SU-DHL-6 (cell line): ENCODE results near the gene PRR7.

Experiments used
- EZH2phosphoT487 ChIP-seq: fragments of 200-600 bp; sonication (generic), shearing (Covaris generic); conservative IDR thresholded peaks from 2 replicates; pipeline ENCODE4 v1.6.1; 2018; ENCODE audit warnings: mild to moderate bottlenecking, antibody characterized with exemption, low read length, moderate library complexity, mixed read lengths
- TF ChIP-seq, protein P1 (sequence below): fragments of 200-600 bp; sonication (generic); IDR thresholded peaks from one replicate; pipeline ENCODE4 v1.5.1; 2017; ENCODE audit warnings: antibody characterized with exemption, mild to moderate bottlenecking, low read length, moderate library complexity; ENCODE audit not compliant: insufficient read depth, poor library complexity, severe bottlenecking

DNA sequence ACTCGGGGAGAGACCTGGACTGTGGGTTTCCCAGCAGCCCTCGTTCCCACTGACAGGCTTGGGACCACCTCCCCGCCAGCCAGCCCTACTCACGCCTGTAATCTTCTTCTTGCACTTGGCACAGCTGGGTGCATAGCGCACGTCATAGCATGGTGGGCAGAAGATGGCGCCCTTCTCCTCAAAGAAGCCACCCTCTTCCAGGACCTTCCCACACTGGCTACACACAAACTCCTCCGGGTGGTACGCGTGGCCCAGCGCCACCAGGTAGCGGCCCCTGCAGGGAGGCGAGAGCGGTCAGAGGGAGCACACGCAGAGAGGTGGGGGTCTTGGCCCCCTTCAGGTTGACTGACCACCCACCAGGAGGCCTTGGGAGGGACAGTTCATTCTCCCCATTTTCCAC is 41.4 kb downstream of the PRR7 start:
- TF ChIP-seq, protein P1, sequence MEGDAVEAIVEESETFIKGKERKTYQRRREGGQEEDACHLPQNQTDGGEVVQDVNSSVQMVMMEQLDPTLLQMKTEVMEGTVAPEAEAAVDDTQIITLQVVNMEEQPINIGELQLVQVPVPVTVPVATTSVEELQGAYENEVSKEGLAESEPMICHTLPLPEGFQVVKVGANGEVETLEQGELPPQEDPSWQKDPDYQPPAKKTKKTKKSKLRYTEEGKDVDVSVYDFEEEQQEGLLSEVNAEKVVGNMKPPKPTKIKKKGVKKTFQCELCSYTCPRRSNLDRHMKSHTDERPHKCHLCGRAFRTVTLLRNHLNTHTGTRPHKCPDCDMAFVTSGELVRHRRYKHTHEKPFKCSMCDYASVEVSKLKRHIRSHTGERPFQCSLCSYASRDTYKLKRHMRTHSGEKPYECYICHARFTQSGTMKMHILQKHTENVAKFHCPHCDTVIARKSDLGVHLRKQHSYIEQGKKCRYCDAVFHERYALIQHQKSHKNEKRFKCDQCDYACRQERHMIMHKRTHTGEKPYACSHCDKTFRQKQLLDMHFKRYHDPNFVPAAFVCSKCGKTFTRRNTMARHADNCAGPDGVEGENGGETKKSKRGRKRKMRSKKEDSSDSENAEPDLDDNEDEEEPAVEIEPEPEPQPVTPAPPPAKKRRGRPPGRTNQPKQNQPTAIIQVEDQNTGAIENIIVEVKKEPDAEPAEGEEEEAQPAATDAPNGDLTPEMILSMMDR: no peak
- no peak for TF ChIP-seq EZH2phosphoT487
